Pancreas (tissue), 10 donors: ENCODE measurements around the gene HTR1A. TPM values are rescaled to one million over a fixed set of nuclear protein-coding genes. Genes with fewer than 3 reads are reported as not detected.

Source experiments
- ATAC-seq, 4 donors: fragments of 200-7000 bp; cut with Tn5 transposase; one replicate each; pipeline versions ENCODE4 v1.8.0 to v1.9.1; 2020; ENCODE audit warnings: mild to moderate bottlenecking in 4 of 4, moderate library complexity in 4 of 4
- DNase-seq, 6 donors: peaks; one replicate each; pipeline ENCODE4 v3.0.0-alpha.2; 2020
- FAIRE-seq: peaks from 2 replicates; lab custom pipeline; 2012; peaks lifted over from hg19 to GRCh38; lab: Jason Lieb, UNC
- H3K27ac ChIP-seq, 4 donors: fragments of 200-600 bp; sonication (generic); 1 replicate in 3 of 4; 2 replicates in 1 of 4; pipeline versions ENCODE4 v1.5.0 to v1.8.0; 2020
- H3K27me3 ChIP-seq, 4 donors: fragments of 200-600 bp; one replicate each; pipeline ENCODE4 v1.8.0; 2021
- H3K36me3 ChIP-seq, 3 donors: fragments of 200-600 bp; sonication (generic) in 1 of 3; one replicate each; pipeline versions ENCODE4 v1.5.0 to v1.8.0; 2020 to 2021
- H3K4me1 ChIP-seq, 3 donors: fragments of 200-600 bp; one replicate each; pipeline ENCODE4 v1.8.0; 2021
- H3K4me3 ChIP-seq, 4 donors: fragments of 200-600 bp; sonication (generic) in 2 of 4; one replicate each; pipeline versions ENCODE4 v1.5.0 to v1.8.0; 2020 to 2021
- H3K9me3 ChIP-seq, 4 donors: fragments of 200-600 bp; one replicate each; pipeline ENCODE4 v1.8.0; 2021
- WGBS, 2 donors: extraction: QIAGEN DNeasy Blood & Tissue Kit; methylation state at CpG; one replicate each; pipeline ENCODE4 v1.1.7; 2013; 5-methylcytosine and 5-hydroxymethylcytosine counted together
- intact Hi-C, 3 donors: fragments of 100-400 bp; cut with DNase I; formaldehyde crosslinking; loops; one replicate each; pipeline versions ENCODE4 v1.11.1 to v1.14.2; 2022
- polyA plus RNA-seq, 2 donors: library from polyadenylated mRNA; stranded (reverse); fragments of 200-250 nt; gene quantifications; one replicate each; pipeline ENCODE4 v1.2.3, GENCODE V29; 2013
- total RNA-seq, 6 donors: library from RNA; stranded (reverse); fragmentation: NEBNext Ultra II Directional in 4 of 6; extraction: Animal tissue kit (Norgen Biotek cat#: 25700) in 4 of 6; gene quantifications; one replicate each; pipeline versions ENCODE4 v1.2.1 to v1.2.4, GENCODE V29; 2021 to 2023
- TF ChIP-seq, protein P1 (sequence below), 4 donors: fragments of 200-600 bp; sonication (generic) in 3 of 4; IDR thresholded peaks; one replicate each; pipeline versions ENCODE4 v1.5.0 to v1.8.0; 2021; ENCODE audit warnings: antibody characterized with exemption in 4 of 4
- donor health status: healthy with polysubstance abuse.
- donor health status: DM: no; HTN: no; CAD: no; lungs with moderate emphysema.
- donor health status: DM: no; HTN: no; CAD: no.
- donor health status: control.
- donor health status: control.
- donor health status: Bipolar disorder and iron deficiency.
- donor health status: DM: yes; HTN: yes; CAD: no.
- donor health status: DM: no; HTN: no; CAD: no.
- donor health status: DM: no; HTN: no; CAD: no.
- donor health status: DM: yes; HTN: yes; CAD: no.

The HTR1A gene
- total RNA-seq (not detected), polyA plus RNA-seq (not detected)

DNA sequence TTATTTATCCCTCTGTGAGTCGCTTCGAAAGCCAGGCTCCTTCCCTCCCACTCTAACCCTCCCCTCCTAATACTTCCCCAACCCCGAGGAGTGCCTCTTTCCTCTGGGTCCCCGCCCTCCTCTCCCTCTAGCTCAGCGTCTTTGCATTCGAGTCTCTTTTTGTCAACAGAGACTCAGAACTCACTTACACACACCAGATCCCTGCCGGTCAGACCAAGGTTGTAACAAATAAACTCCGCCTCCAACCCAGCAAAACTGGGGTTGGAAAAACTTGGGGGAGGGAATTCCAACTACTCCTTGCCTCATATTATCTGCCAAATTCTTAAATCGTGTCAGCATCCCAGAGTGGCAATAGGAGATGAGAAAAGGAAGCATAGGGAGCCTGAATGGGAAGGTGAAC, at the start of gene HTR1A:
Gene HTR1A, minus strand, starts transcription at position 167 of the 400 bp plus-strand sequence. CDS start 726 bp downstream, outside the sequence.
- DNase-seq (no peak), FAIRE-seq (no peak), ATAC-seq (no peak)
- 2 to 7% methylated on average over 9 of the region's 9 CpGs for WGBS, 2 donors
- Histone ChIP-seq H3K27ac (no peak within 1 kb of the TSS), H3K36me3 (no peaks in the 10 kb centered on the region), H3K27me3 (peaks cover 0 to 25% (median 3%) of the 10 kb centered on the region in 4 donors), H3K4me3 (no peak within 1 kb of the TSS), H3K9me3 (no peaks in the 10 kb centered on the region), H3K4me1 (no peaks in the 10 kb centered on the region)
- intact Hi-C loops = loop anchor here in 1 of 3 donors (5.0 kb wide), 1 partner anchor 560 kb away; no protein-coding TSS in a partner anchor
- TF ChIP-seq, protein P1, sequence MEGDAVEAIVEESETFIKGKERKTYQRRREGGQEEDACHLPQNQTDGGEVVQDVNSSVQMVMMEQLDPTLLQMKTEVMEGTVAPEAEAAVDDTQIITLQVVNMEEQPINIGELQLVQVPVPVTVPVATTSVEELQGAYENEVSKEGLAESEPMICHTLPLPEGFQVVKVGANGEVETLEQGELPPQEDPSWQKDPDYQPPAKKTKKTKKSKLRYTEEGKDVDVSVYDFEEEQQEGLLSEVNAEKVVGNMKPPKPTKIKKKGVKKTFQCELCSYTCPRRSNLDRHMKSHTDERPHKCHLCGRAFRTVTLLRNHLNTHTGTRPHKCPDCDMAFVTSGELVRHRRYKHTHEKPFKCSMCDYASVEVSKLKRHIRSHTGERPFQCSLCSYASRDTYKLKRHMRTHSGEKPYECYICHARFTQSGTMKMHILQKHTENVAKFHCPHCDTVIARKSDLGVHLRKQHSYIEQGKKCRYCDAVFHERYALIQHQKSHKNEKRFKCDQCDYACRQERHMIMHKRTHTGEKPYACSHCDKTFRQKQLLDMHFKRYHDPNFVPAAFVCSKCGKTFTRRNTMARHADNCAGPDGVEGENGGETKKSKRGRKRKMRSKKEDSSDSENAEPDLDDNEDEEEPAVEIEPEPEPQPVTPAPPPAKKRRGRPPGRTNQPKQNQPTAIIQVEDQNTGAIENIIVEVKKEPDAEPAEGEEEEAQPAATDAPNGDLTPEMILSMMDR (IDR thresholded peaks at IDR 0.05) = no peak

DNA sequence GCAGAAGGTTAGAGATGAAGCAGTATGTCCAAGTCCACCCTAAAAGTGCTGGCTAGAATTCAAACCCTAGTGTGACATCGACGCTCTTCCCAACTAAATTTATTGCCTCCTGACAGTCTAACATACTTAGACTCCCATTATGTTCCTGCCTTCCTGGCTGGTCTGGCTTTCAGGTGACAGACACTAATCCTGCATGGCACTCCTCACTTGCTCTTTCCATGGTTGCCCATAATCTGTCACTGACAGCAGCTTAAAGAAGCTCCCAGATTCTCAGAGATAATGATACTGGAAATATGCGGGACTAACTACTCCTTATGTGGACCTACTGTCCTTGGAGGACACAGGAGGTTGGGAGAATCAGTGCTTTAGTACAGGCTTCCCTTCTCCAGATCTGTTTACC, 41.7 kb upstream of the HTR1A start:
- ATAC-seq = no peak
- intact Hi-C loops = no loop called here
- no peaks in the 10 kb centered on the region for H3K27me3 ChIP-seq
- TF ChIP-seq, protein P1 (IDR thresholded peaks at IDR 0.05) = no peak
- H3K36me3 ChIP-seq = no peaks in the 10 kb centered on the region
- no peak for DNase-seq
- H3K27ac ChIP-seq = no peak overlapping the region
- FAIRE-seq = no peak
- whole genome bisulfite sequencing, 2 donors = 68 to 69% methylated on average over 3 of the region's 3 CpGs
- no peaks in the 10 kb centered on the region for H3K4me1 ChIP-seq
- H3K4me3 ChIP-seq = no peak overlapping the region
- H3K9me3 ChIP-seq = no peaks in the 10 kb centered on the region

DNA sequence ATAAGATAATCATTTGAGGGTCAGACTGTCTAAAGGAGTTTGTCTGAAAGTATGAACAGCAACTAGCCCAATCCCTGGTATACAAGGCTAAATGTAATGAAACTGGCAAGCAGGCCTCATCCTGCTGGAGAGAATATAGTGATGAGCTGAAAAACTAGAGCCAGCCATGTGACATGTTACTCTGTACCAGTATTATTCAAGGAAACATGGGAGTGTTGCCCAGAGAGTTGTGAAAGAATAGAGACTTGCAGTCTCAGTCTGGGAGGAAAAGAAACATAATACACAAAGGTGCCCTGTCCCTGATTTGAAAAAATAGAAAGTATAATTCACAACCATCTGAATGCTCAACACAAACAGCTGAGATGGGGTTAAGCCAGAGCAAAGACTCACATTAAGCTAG, 37.9 kb upstream of the HTR1A start:
- intact Hi-C loops = no loop called here
- ATAC-seq (no peak), DNase-seq (no peak), FAIRE-seq (no peak)
- TF ChIP-seq, protein P1 (IDR thresholded peaks at IDR 0.05) = no peak
- no peaks in the 10 kb centered on the region for H3K36me3 ChIP-seq
- no peaks in the 10 kb centered on the region for H3K9me3 ChIP-seq
- H3K27me3 ChIP-seq = no peaks in the 10 kb centered on the region
- H3K4me3 ChIP-seq = no peak overlapping the region
- H3K27ac ChIP-seq = no peak overlapping the region
- H3K4me1 ChIP-seq = no peaks in the 10 kb centered on the region

DNA sequence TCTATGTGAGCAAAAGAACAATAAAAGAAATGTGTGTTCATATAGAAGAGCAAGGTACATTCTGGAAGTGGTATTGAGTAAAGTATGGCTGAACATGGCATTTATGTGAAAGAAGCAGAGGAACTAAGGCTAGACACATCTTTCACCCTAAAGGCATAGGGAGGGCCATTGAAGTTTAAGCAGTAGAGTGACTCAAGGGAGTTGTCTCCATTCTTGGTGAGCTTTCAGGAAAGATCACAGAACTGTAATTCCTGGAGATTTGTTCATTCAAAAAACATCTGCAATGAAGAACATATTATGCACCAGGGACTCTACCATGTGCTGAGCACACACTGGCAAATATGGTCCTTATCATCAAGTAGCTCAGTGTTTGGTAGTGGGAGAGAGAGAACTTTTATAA, 24.8 kb upstream of the HTR1A start:
- H3K4me3 ChIP-seq = no peak overlapping the region
- H3K36me3 ChIP-seq = no peaks in the 10 kb centered on the region
- TF ChIP-seq, protein P1 (IDR thresholded peaks at IDR 0.05) = no peak
- H3K9me3 ChIP-seq = no peaks in the 10 kb centered on the region
- ATAC-seq (no peak), FAIRE-seq (no peak), DNase-seq (no peak)
- no peaks in the 10 kb centered on the region for H3K4me1 ChIP-seq
- intact Hi-C loops = no loop called here
- no peaks in the 10 kb centered on the region for H3K27me3 ChIP-seq
- H3K27ac ChIP-seq = no peak overlapping the region

DNA sequence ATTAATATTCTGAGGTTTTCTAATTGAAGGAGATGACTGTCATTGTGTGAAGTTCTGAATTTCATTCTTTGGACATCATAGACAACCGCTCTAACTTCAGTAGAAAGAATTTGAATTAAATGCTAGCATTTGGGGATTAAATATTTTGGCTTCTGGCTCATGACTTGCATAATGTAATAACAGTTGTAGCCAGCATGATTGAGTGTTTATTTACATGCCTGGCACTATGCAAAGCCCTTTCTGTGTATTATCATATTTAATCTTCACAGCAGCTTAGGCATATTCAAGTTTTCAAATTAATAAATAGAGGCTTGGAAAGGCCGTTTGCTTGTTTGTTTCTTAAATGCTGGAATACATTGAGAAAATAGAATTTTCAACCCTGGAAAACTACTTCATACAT, 19.6 kb upstream of the HTR1A start:
- FAIRE-seq = no peak
- intact Hi-C loops = no loop called here

More for the DNA sequence above, 19.6 kb upstream of the HTR1A start:
- ATAC-seq (no peak), DNase-seq (no peak)
- 43 to 49% methylated on average over 2 of the region's 2 CpGs for WGBS, 2 donors
- no peaks in the 10 kb centered on the region for H3K36me3 ChIP-seq
- H3K27ac ChIP-seq = no peak overlapping the region
- H3K27me3 ChIP-seq = no peaks in the 10 kb centered on the region
- no peaks in the 10 kb centered on the region for H3K9me3 ChIP-seq
- H3K4me1 ChIP-seq = no peaks in the 10 kb centered on the region
- TF ChIP-seq, protein P1 (IDR thresholded peaks at IDR 0.05) = no peak
- no peak overlapping the region for H3K4me3 ChIP-seq
